Measurements from ENCODE around the gene TIMM17A.
"Not testable (repeated sequence)": the region's sequence is repeated elsewhere in the genome, so short reads cannot be mapped to it uniquely, and the experiment has no call there.

TIMM17A gene

GRCh38 chr1:202019235-202019558, 63.9 kb downstream of the TIMM17A start:
- H3K27ac ChIP-seq (ENCODE audit: low read length); H3K4me3 ChIP-seq (ENCODE audit: low read length); H3K9ac ChIP-seq (ENCODE audit: low read depth, low read length): not testable (repeated sequence)

More at GRCh38 chr1:202019235-202019558, 63.9 kb downstream of the TIMM17A start:
- H3K9me3 ChIP-seq (ENCODE audit: insufficient read depth, low read depth, low read length); H3K4me1 ChIP-seq (ENCODE audit: insufficient read depth, low read length); H3K27me3 ChIP-seq (ENCODE audit: insufficient read depth, low read length): not testable (repeated sequence)
- peaks cover 21% of the 10 kb centered on the region for H3K36me3 ChIP-seq (ENCODE audit: insufficient read depth, low read depth, low read length)
